22Rv1 (cell line): Measurements from ENCODE around the gene ABCC9.
"Not testable (repeated sequence)": the region's sequence is repeated elsewhere in the genome, so short reads cannot be mapped to it uniquely, and the experiment has no call there.

ENCODE experiments used
- H3K27ac ChIP-seq: fragments of 450-650 bp; 2 replicates; pipeline ENCODE4 v1.5.1; 2017
- CTCF ChIP-seq: fragments of 450-650 bp; IDR thresholded peaks from 2 replicates; pipeline ENCODE4 v1.5.1; 2017; ENCODE audit warnings: mild to moderate bottlenecking
- ZFX ChIP-seq: fragments of 450-650 bp; IDR thresholded peaks from 2 replicates; pipeline ENCODE4 v1.6.1; 2017; ENCODE audit warnings: antibody characterized with exemption, borderline replicate concordance

Gene ABCC9

GRCh38 chr12:21801522-21802288 is 139.5 kb downstream of the ABCC9 start:
- H3K27ac ChIP-seq = no peak overlapping the region
- no peak for TF ChIP-seq CTCF
- TF ChIP-seq ZFX = no peak

- TF ChIP-seq CTCF (no peak), ZFX (no peak)
- H3K27ac ChIP-seq = no peak overlapping the region
Observed at GRCh38 chr12:21800011-21800410, 141.2 kb downstream of the ABCC9 start.

- no peak for TF ChIP-seq CTCF
- no peak for TF ChIP-seq ZFX
- H3K27ac ChIP-seq = no peak overlapping the region
Observed at GRCh38 chr12:21797539-21797938, 143.7 kb downstream of the ABCC9 start.

- TF ChIP-seq CTCF (no peak), ZFX (no peak)
- no peak overlapping the region for H3K27ac ChIP-seq
Observed at GRCh38 chr12:21795648-21796328, 145.4 kb downstream of the ABCC9 start.

GRCh38 chr12:21794807-21795595 is 146.2 kb downstream of the ABCC9 start:
- H3K27ac ChIP-seq = not testable (repeated sequence)

- H3K27ac ChIP-seq = not testable (repeated sequence)
Observed at GRCh38 chr12:21789687-21790086, 151.5 kb downstream of the ABCC9 start.

GRCh38 chr12:21788089-21788983 is 152.9 kb downstream of the ABCC9 start:
- H3K27ac ChIP-seq = no peak overlapping the region
- TF ChIP-seq CTCF = no peak
- TF ChIP-seq ZFX = no peak
